Type B pancreatic cell (in vitro differentiated cells): ENCODE results near the gene TLR3. TPM values are rescaled to one million over a fixed set of nuclear protein-coding genes. Genes with fewer than 3 reads are reported as not detected.

ENCODE experiments used
- DNase-seq: peaks from one replicate; pipeline ENCODE4 v3.0.0; 2021; ENCODE audit warnings: mixed read lengths; ENCODE audit not compliant: unreplicated experiment; ENCODE audit errors: extremely low spot score
- H3K27ac Mint-ChIP-seq: 2 replicates; pipeline ENCODE4 v1.8.0; 2021; ENCODE audit warnings: mild to moderate bottlenecking, mixed read lengths
- H3K27me3 Mint-ChIP-seq: 2 replicates; pipeline ENCODE4 v1.8.0; 2021; ENCODE audit warnings: mixed read lengths
- H3K36me3 Mint-ChIP-seq: 2 replicates; pipeline ENCODE4 v1.8.0; 2021; ENCODE audit warnings: mixed read lengths
- H3K4me1 Mint-ChIP-seq: one replicate; pipeline ENCODE4 v1.8.0; 2021; ENCODE audit warnings: mixed read lengths; ENCODE audit not compliant: unreplicated experiment
- H3K4me3 Mint-ChIP-seq: 2 replicates; pipeline ENCODE4 v1.8.0; 2021; ENCODE audit warnings: mild to moderate bottlenecking, mixed read lengths
- H3K9me3 Mint-ChIP-seq: 2 replicates; pipeline ENCODE4 v1.8.0; 2021; ENCODE audit warnings: mixed read lengths
- CTCF ChIP-seq: fragments of 200-600 bp; sonication (generic); conservative IDR thresholded peaks from 2 replicates; pipeline ENCODE4 v1.5.0; 2021; ENCODE audit warnings: antibody characterized with exemption, mild to moderate bottlenecking
- long read RNA-seq: library from polyadenylated mRNA; unstranded; transcript quantifications from one replicate; pipeline ENCODE4 v2.0.0, GENCODE V29; 2020
- total RNA-seq: library from RNA; stranded (reverse); gene quantifications from 2 replicates; pipeline ENCODE4 v1.2.1, GENCODE V29; 2021; ENCODE audit warnings: low replicate concordance

Gene TLR3
- 8.8 and 22.6 TPM in 2 replicates for total RNA-seq
- long read RNA-seq, full-length matches to known transcripts = 9 of 36 reads
- long read RNA-seq, partial matches to known transcripts = 7 of 36 reads
- long read RNA-seq, other reads (novel, unspliced or antisense) = 20 of 36 reads

- DNase-seq = no peak
- Mint-ChIP-seq H3K4me1 (peaks cover 12% of the 10 kb centered on the region), H3K4me3 (peak within 1 kb of the TSS; percentile 82), H3K36me3 (no peaks in the 10 kb centered on the region), H3K27ac (peak within 1 kb of the TSS; percentile 84), H3K9me3 (no peaks in the 10 kb centered on the region), H3K27me3 (no peaks in the 10 kb centered on the region)
- no peak for TF ChIP-seq CTCF
Observed at GRCh38 chr4:186068581-186069348, at the start of gene TLR3. TLR3 (plus strand) TSS chr4:186069156; CDS start chr4:186076620, 7,464 bp downstream.

GRCh38 chr4:186019269-186019668, 49.7 kb upstream of the TLR3 start:
- no peak overlapping the region for H3K27ac Mint-ChIP-seq

GRCh38 chr4:186020106-186020792, 48.7 kb upstream of the TLR3 start:
- H3K27ac Mint-ChIP-seq = no peak overlapping the region
- H3K4me1 Mint-ChIP-seq = peaks cover 23% of the 10 kb centered on the region
- no peak overlapping the region for H3K4me3 Mint-ChIP-seq
- no peak for DNase-seq
- H3K9me3 Mint-ChIP-seq = peaks cover 3% of the 10 kb centered on the region
- no peaks in the 10 kb centered on the region for H3K36me3 Mint-ChIP-seq
- H3K27me3 Mint-ChIP-seq = peaks cover 5% of the 10 kb centered on the region
- no peak for TF ChIP-seq CTCF

More at GRCh38 chr4:186019269-186019668, 49.7 kb upstream of the TLR3 start:
- Mint-ChIP-seq H3K4me3 (no peak overlapping the region), H3K27me3 (peaks cover 2% of the 10 kb centered on the region), H3K4me1 (peaks cover 18% of the 10 kb centered on the region), H3K9me3 (peaks cover 5% of the 10 kb centered on the region), H3K36me3 (no peaks in the 10 kb centered on the region)
- DNase-seq = no peak
- no peak for TF ChIP-seq CTCF

GRCh38 chr4:186020793-186021407, 48.1 kb upstream of the TLR3 start:
- Mint-ChIP-seq H3K27me3 (peaks cover 7% of the 10 kb centered on the region), H3K36me3 (no peaks in the 10 kb centered on the region), H3K4me3 (no peak overlapping the region), H3K9me3 (no peaks in the 10 kb centered on the region), H3K27ac (no peak overlapping the region), H3K4me1 (peaks cover 22% of the 10 kb centered on the region)
- no peak for DNase-seq
- no peak for TF ChIP-seq CTCF

GRCh38 chr4:186021461-186022167, 47.3 kb upstream of the TLR3 start:
- Mint-ChIP-seq H3K4me1 (peaks cover 22% of the 10 kb centered on the region), H3K9me3 (peaks cover under 1% of the 10 kb centered on the region), H3K27ac (no peak overlapping the region), H3K4me3 (no peak overlapping the region), H3K36me3 (no peaks in the 10 kb centered on the region), H3K27me3 (peaks cover 7% of the 10 kb centered on the region)
- peak; percentile 90 for TF ChIP-seq CTCF
- no peak for DNase-seq
